HG02610 (cell line): ENCODE measurements around the gene FBXO31.
"Not testable (repeated sequence)": the region's sequence is repeated elsewhere in the genome, so short reads cannot be mapped to it uniquely, and the experiment has no call there.

Source experiments
- ATAC-seq: cut with Tn5 transposase; IDR thresholded peaks from one replicate; pipeline ENCODE4 v1.9.1; 2021; ENCODE audit warnings: mild to moderate bottlenecking, moderate library complexity; ENCODE audit not compliant: unreplicated experiment

Gene FBXO31

GRCh38 chr16:87411375-87412271 is 28.0 kb upstream of the FBXO31 start:
- ATAC-seq, result no peak

DNA sequence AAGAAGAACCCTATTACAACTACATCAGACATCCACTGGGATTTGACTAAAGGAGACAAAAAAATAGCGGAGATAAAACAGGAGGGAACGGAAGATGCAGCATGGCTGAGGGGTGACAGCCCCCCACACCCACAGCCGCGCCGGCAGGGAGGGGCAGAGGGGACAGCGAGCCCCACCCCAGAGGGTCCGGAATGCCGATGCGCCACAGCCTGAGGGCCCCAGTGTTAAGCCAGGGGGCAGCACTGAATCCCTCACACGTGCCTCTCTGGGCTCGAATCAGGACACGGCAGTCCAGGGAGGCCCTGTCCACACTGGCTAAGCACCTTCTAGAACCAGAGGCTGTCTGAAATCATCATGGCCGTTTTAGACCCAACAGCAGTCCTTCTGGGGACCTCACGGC is 27.4 kb upstream of the FBXO31 start:
- no peak for ATAC-seq

- no peak for ATAC-seq
Measured at GRCh38 chr16:87410530-87410929, 27.0 kb upstream of the FBXO31 start.

- no peak for ATAC-seq
Measured at GRCh38 chr16:87409781-87410180, 26.2 kb upstream of the FBXO31 start.

DNA sequence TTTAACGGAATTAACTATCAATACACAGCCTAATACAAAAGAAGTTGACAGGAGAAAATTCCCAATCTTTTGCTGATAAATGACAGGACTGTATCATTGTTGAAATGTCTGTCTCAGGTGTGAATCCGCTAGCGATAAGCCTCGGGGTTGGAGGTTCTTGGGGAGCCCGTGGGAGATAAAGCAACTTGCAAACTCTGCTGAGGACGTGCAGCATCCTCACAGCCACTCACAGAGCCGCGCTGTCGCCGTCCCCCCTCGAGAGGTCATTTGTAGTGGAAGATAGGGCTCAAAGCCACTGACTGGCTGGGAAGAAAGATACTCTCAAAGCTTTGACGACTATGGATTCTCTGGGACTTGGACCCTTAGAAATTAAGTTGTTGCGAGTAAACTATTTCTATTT is 25.6 kb upstream of the FBXO31 start:
- ATAC-seq, result no peak

- ATAC-seq, result no peak
Measured at GRCh38 chr16:87407511-87408112, 24.0 kb upstream of the FBXO31 start.

DNA sequence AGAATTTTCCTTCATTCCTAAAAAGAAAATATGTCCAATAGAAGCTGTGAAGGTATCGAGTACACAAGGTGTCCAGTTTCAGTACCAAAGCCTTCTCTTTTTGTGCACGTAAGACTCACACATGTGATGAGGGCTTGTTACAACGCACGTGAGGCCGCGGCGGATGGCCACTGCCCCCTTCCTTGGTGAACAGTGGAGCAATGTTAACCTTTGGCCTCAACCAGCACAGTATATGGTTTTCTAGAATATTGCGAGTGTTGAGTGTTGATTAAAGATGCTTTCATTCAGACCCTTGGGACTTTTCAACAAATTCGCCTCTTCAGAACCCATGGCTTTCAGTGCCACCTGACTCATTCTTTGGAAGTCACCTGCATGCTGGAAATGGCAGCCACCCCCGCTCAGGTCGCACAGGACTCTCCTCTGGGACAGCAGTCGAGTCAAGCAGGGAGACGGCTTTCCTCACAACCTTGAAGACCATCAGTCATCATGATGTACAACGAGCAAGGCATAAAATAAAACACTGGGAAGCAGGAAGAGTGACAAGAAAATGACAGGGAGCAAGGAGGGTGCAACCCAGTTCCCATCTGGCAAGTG is 23.0 kb upstream of the FBXO31 start:
- ATAC-seq, result no peak

GRCh38 chr16:87404764-87405625 is 21.4 kb upstream of the FBXO31 start:
- ATAC-seq, result no peak

DNA sequence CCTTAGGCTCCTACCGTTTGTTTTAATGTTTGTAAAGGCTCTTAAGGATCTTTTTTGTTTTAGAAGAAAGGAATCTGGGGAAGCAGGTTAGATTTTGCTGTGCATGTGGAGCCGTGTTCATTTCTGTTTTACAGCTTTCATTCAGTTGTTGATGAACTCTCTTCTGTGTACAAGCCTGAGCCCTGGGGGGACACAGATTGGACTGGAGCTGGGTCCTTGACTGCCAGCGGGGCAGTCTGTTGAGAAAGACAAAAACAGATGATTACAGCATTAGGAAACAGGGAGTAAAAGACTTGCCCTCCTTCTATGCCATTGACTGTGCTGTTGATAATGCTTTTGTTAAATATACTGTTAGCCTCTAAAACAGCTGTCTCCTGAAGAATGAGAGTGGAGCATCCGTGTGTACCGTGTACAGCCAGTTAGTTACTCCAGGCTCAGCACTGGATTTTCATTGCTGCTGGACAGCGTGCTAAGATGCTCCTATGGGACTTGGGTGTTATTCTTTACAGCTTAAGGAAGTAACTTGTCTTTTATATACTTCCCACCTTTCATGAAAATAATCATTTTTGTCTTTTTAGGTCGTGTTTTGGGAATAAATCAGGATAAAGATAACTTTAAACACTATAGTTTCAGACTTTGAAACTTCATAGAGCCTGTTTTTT is 11.7 kb upstream of the FBXO31 start:
- no peak for ATAC-seq

DNA sequence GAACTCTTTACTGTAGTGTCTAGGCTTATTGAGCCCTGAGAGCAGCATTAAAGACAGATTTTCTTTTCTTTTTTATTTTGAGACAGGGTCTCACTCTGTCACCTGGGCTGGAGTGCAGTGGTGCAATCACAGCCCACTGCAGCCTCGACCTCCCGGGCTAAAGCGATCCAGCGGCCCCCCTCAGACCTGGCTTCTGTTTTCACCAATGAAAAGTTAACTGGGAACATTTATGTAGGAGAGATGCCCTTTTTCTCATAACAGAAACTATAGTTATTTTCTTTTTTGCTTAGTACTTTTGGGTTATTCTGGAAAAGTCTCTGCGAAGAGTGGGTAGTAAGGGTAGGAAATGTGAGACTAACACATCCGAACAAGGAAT is 10.1 kb upstream of the FBXO31 start:
- no peak for ATAC-seq

GRCh38 chr16:87392821-87393679 is 9.5 kb upstream of the FBXO31 start:
- no peak for ATAC-seq

GRCh38 chr16:87391950-87392820 is 8.6 kb upstream of the FBXO31 start, which contains the start of gene MAP1LC3B:
MAP1LC3B (plus strand) TSS chr16:87392336; CDS start chr16:87392428, 92 bp downstream.
- ATAC-seq, result peak; percentile 63

GRCh38 chr16:87391324-87391949 is 7.9 kb upstream of the FBXO31 start:
- ATAC-seq, result no peak

- ATAC-seq, result no peak
Measured at GRCh38 chr16:87390641-87391323, 7.2 kb upstream of the FBXO31 start.

GRCh38 chr16:87389914-87390313 is 6.3 kb upstream of the FBXO31 start:
- not testable (repeated sequence) for ATAC-seq

GRCh38 chr16:87389245-87389644 is 5.7 kb upstream of the FBXO31 start:
- no peak for ATAC-seq

- ATAC-seq, result no peak
Measured at GRCh38 chr16:87388818-87389134, 5.2 kb upstream of the FBXO31 start.
